Osteocyte (in vitro differentiated cells): ENCODE measurements around the gene TSEN34. TPM values are rescaled to one million over a fixed set of nuclear protein-coding genes. Genes with fewer than 3 reads are reported as not detected.
"Not testable (repeated sequence)": the region's sequence is repeated elsewhere in the genome, so short reads cannot be mapped to it uniquely, and the experiment has no call there.

ENCODE experiments used
- DNase-seq: peaks from one replicate; pipeline ENCODE4 v3.0.0; 2021; ENCODE audit warnings: mixed read lengths; ENCODE audit not compliant: unreplicated experiment; ENCODE audit errors: extremely low spot score
- H3K27ac Mint-ChIP-seq: one replicate; pipeline ENCODE4 v1.8.0; 2021; ENCODE audit warnings: mild to moderate bottlenecking, mixed read lengths; ENCODE audit not compliant: unreplicated experiment
- H3K27me3 Mint-ChIP-seq: one replicate; pipeline ENCODE4 v1.8.0; 2021; ENCODE audit warnings: mixed read lengths; ENCODE audit not compliant: unreplicated experiment
- H3K36me3 Mint-ChIP-seq: one replicate; pipeline ENCODE4 v1.8.0; 2021; ENCODE audit warnings: mixed read lengths; ENCODE audit not compliant: unreplicated experiment
- H3K4me1 Mint-ChIP-seq: one replicate; pipeline ENCODE4 v1.8.0; 2021; ENCODE audit warnings: mixed read lengths; ENCODE audit not compliant: unreplicated experiment
- H3K4me3 Mint-ChIP-seq: one replicate; pipeline ENCODE4 v1.8.0; 2021; ENCODE audit warnings: mild to moderate bottlenecking, moderate library complexity, mixed read lengths; ENCODE audit not compliant: unreplicated experiment
- H3K9me3 Mint-ChIP-seq: one replicate; pipeline ENCODE4 v1.8.0; 2021; ENCODE audit warnings: mixed read lengths; ENCODE audit not compliant: unreplicated experiment
- CTCF ChIP-seq: fragments of 200-600 bp; sonication (generic); IDR thresholded peaks from 2 replicates; pipeline ENCODE4 v1.5.0; 2021; ENCODE audit warnings: antibody characterized with exemption, mild to moderate bottlenecking, moderate library complexity
- total RNA-seq: library from RNA; stranded (reverse); gene quantifications from 2 replicates; pipeline ENCODE4 v1.2.1, GENCODE V29; 2021

TSEN34 gene
- total RNA-seq, 1 donor from 2014 or later = 53.7 TPM

- Mint-ChIP-seq H3K36me3 (no peaks in the 10 kb centered on the region), H3K27ac (no peak overlapping the region), H3K27me3 (no peaks in the 10 kb centered on the region), H3K4me3 (no peak overlapping the region), H3K4me1 (peaks cover 4% of the 10 kb centered on the region), H3K9me3 (no peaks in the 10 kb centered on the region)
- DNase-seq = no peak
- TF ChIP-seq CTCF = no peak
Measured at GRCh38 chr19:54178581-54179261, 12.4 kb upstream of the TSEN34 start.

DNA sequence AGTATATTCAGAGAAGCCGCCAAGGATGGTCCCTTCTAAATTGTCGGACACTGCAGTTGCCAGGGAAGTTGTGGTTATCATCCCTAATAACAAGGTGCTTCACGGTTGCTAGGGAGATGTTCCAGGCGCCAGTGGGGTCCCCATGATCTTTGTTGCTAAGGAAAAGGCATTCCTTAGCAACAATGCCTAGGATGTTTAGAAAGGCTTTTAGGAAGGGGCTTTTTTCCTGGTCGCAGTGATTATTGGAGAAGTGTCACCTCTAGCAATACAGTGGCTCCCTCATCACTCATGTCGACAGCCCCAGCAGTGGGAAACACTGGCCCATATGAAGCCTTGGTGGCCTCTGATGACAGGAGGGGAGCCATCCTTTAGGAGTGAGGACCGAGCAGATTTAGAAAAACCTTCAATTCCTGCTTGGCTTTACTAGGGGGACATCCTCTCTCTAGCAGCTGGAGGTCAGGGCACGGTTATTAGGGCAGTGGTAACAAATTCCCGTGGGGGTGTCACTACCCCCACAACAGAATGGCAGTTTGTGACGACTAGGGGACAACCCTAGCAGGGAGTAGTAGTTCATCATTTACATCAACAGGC, 11.8 kb upstream of the TSEN34 start:
- Mint-ChIP-seq H3K27me3 (no peaks in the 10 kb centered on the region), H3K36me3 (no peaks in the 10 kb centered on the region), H3K27ac (peak overlapping the region; percentile 41), H3K4me1 (peaks cover 4% of the 10 kb centered on the region), H3K4me3 (no peak overlapping the region), H3K9me3 (no peaks in the 10 kb centered on the region)
- TF ChIP-seq CTCF = no peak
- no peak for DNase-seq

DNA sequence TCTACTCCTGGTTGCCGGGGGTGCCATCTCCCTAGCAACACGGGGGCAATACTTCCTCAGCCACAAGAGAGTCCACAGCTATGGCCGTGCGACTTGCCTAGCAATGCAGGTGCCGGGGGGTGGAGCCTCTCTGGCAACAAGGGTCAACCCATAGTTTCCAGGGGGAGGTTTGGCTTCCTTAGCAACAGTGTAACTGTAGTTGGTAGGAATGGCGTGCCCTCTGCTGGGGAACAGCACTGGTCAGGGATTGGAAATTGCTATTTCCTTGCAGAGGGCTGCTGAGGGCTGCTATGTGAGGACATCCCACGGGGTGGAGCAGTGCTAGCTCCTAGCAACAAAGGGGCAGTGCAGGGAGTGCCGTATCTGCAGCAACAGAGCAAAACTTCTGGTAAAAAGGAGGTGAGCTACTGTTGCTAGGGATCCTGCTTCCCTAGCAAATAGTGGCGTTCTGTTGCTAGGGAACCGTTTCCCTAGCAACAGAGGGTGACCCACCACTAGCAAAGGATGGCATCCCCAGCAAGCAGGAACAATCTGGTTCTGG, 11.1 kb upstream of the TSEN34 start:
- no peak for DNase-seq
- H3K4me1 Mint-ChIP-seq = peaks cover 2% of the 10 kb centered on the region
- H3K27me3 Mint-ChIP-seq = no peaks in the 10 kb centered on the region
- no peaks in the 10 kb centered on the region for H3K36me3 Mint-ChIP-seq
- no peak overlapping the region for H3K4me3 Mint-ChIP-seq
- peak; percentile 53 for TF ChIP-seq CTCF
- no peaks in the 10 kb centered on the region for H3K9me3 Mint-ChIP-seq
- peak overlapping the region; percentile 41 for H3K27ac Mint-ChIP-seq

DNA sequence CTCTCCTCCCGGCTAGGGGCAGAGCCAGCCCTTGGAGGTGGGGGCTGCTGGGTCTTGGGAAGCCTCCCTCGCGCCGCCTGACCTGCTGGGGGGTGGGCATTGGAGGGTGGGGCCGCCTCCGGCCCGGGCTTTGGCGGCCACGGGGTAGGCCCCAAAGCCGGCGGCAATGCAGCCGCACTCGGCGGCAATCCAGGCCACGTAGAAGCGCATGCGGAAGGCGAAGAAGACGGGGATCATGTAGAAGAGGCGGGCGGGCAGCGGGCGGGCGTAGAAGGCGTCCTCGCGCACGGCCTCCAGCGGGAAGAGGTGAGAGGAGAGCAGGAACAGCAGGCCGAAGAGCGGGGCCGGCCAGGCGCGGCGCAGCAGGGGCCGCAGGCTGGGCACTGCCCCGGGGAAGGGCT, 10.4 kb upstream of the TSEN34 start:
- Mint-ChIP-seq H3K4me1 (peaks cover 2% of the 10 kb centered on the region), H3K36me3 (no peaks in the 10 kb centered on the region), H3K27me3 (no peaks in the 10 kb centered on the region), H3K9me3 (no peaks in the 10 kb centered on the region), H3K27ac (no peak overlapping the region), H3K4me3 (no peak overlapping the region)
- no peak for DNase-seq
- no peak for TF ChIP-seq CTCF

DNA sequence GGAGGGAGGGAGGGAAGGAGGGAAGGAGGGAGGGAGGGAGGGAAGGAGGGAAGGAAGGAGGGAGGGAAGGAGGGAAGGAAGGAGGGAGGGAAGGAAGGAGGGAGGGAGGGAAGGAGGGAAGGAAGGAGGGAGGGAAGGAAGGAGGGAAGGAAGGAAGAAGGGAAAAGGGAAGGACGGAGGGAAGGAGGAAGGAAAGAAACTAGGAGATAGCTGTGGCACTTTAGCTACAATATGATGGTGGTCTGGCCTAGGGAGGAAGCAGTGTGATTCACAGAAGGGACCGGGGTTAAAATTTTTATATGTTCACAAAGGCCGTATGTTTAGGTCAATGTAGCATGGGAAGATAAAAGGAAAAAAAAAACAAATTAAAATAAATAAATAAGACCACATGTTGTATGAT, 9.2 kb upstream of the TSEN34 start:
- H3K36me3 Mint-ChIP-seq, H3K27ac Mint-ChIP-seq, H3K4me3 Mint-ChIP-seq, DNase-seq, H3K4me1 Mint-ChIP-seq, H3K27me3 Mint-ChIP-seq, H3K9me3 Mint-ChIP-seq: not testable (repeated sequence)
